Kidney epithelial cell (primary cell): Measurements from ENCODE around the gene DPF3. TPM values are rescaled to one million over a fixed set of nuclear protein-coding genes. Genes with fewer than 3 reads are reported as not detected.
A peak's percentile ranks its signal among the peaks of the same experiment; 100 is the strongest.

ENCODE experiments used
- DNase-seq: peaks from one replicate; pipeline ENCODE4 v3.0.0-alpha.2; 2010; ENCODE audit warnings: low read depth
- H3K27me3 ChIP-seq: 2 replicates; pipeline ENCODE4 v1.6.0; 2011; ENCODE audit warnings: low read length; ENCODE audit not compliant: control insufficient read depth, insufficient read depth
- H3K36me3 ChIP-seq: 2 replicates; pipeline ENCODE4 v1.5.1; 2011; ENCODE audit warnings: low read length; ENCODE audit not compliant: control insufficient read depth, insufficient read depth
- H3K4me3 ChIP-seq: 2 replicates; pipeline ENCODE4 v1.5.1; 2011; ENCODE audit warnings: low read depth, mild to moderate bottlenecking, control low read depth, low read length
- CTCF ChIP-seq: IDR thresholded peaks from 2 replicates; pipeline ENCODE4 v1.5.1; 2011; ENCODE audit warnings: mild to moderate bottlenecking, moderate library complexity, low read length, control low read depth, inconsistent platforms; ENCODE audit not compliant: insufficient read depth, poor library complexity, severe bottlenecking
- total RNA-seq: library from RNA; depleted of rRNA; stranded (reverse); fragments of >200 nt; gene quantifications from 2 replicates; pipeline ENCODE4 v1.2.3, GENCODE V29; 2015

DPF3 gene
- total RNA-seq, 1 donor from 2014 or later, result 0.79 TPM

- peaks cover 3% of the 10 kb centered on the region for H3K27me3 ChIP-seq
- TF ChIP-seq CTCF, result no peak
- no peak overlapping the region for H3K4me3 ChIP-seq
- no peaks in the 10 kb centered on the region for H3K36me3 ChIP-seq
- no peak for DNase-seq
Observed at GRCh38 chr14:72864712-72865365, 29.1 kb downstream of the DPF3 start.

GRCh38 chr14:72863216-72864006 lies 30.5 kb downstream of the DPF3 start:
- no peak for TF ChIP-seq CTCF
- Histone ChIP-seq H3K27me3 (peaks cover 3% of the 10 kb centered on the region), H3K36me3 (no peaks in the 10 kb centered on the region), H3K4me3 (no peak overlapping the region)
- DNase-seq, result no peak

- Histone ChIP-seq H3K36me3 (no peaks in the 10 kb centered on the region), H3K4me3 (no peak overlapping the region), H3K27me3 (no peaks in the 10 kb centered on the region)
- no peak for TF ChIP-seq CTCF
- no peak for DNase-seq
Observed at GRCh38 chr14:72856530-72857266, 37.2 kb downstream of the DPF3 start.

- Histone ChIP-seq H3K36me3 (no peaks in the 10 kb centered on the region), H3K27me3 (no peaks in the 10 kb centered on the region), H3K4me3 (no peak overlapping the region)
- no peak for TF ChIP-seq CTCF
- DNase-seq, result peak; percentile 34
Observed at GRCh38 chr14:72855913-72856312, 38.0 kb downstream of the DPF3 start.

- DNase-seq, result no peak
- H3K27me3 ChIP-seq, result no peaks in the 10 kb centered on the region
- no peaks in the 10 kb centered on the region for H3K36me3 ChIP-seq
- H3K4me3 ChIP-seq, result no peak overlapping the region
- no peak for TF ChIP-seq CTCF
Observed at GRCh38 chr14:72852194-72852593, 41.7 kb downstream of the DPF3 start.
